Thoracic aorta (tissue), 2 donors: ENCODE measurements around the gene CRACR2B. TPM values are rescaled to one million over a fixed set of nuclear protein-coding genes. Genes with fewer than 3 reads are reported as not detected.

Source experiments
- ATAC-seq: fragments of 150-250 bp; one replicate; pipeline ENCODE4 v1.8.0; 2017; ENCODE audit warnings: low read depth; ENCODE audit not compliant: insufficient number of reproducible peaks, low FRiP score
- DNase-seq: peaks from one replicate; pipeline ENCODE4 v3.0.0-alpha.2; 2020; ENCODE audit warnings: low spot score
- H3K27ac ChIP-seq, 2 donors: fragments of 200-600 bp; sonication (generic); 1 replicate in 1 of 2; 2 replicates in 1 of 2; pipeline ENCODE4 v1.5.1; 2016; ENCODE audit warnings: mild to moderate bottlenecking in 2 of 2, moderate library complexity in 2 of 2
- H3K27me3 ChIP-seq: fragments of 200-600 bp; sonication (generic); replicated peaks from 2 replicates; pipeline ENCODE4 v1.6.0; 2016; ENCODE audit warnings: mild to moderate bottlenecking; ENCODE audit not compliant: insufficient read depth
- H3K36me3 ChIP-seq: fragments of 200-600 bp; sonication (generic); one replicate; pipeline ENCODE4 v1.5.1; 2016
- H3K4me1 ChIP-seq, 2 donors: fragments of 200-600 bp; sonication (generic); 1 replicate in 1 of 2; 2 replicates in 1 of 2; pipeline versions ENCODE4 v1.5.1 to v1.6.0; 2016; ENCODE audit warnings: low read depth in 2 of 2, mild to moderate bottlenecking in 1 of 2; ENCODE audit not compliant: control insufficient read depth in 1 of 2
- H3K4me3 ChIP-seq: fragments of 200-600 bp; sonication (generic); 2 replicates; pipeline ENCODE4 v1.5.1; 2016; ENCODE audit warnings: mild to moderate bottlenecking
- H3K9me3 ChIP-seq: fragments of 200-600 bp; sonication (generic); 2 replicates; pipeline ENCODE4 v1.5.1; 2016
- total RNA-seq, 2 donors: library from RNA; depleted of rRNA; stranded (reverse); fragments of >200 nt; gene quantifications; one replicate each; pipeline versions ENCODE4 v1.1.0 to v1.2.3, GENCODE V29; 2016
- TF ChIP-seq, protein P1 (sequence below): fragments of 200-600 bp; sonication (generic); IDR thresholded peaks from one replicate; pipeline ENCODE4 v1.5.1; 2019; ENCODE audit warnings: antibody characterized with exemption

The CRACR2B gene
- total RNA-seq, 2 donors from 2014 or later = 9.6 to 11.6 TPM

GRCh38 chr11:788953-789940 lies 38.5 kb upstream of the CRACR2B start:
- no peak overlapping the region for H3K27ac ChIP-seq
- no peaks in the 10 kb centered on the region for H3K4me1 ChIP-seq
- no peaks in the 10 kb centered on the region for H3K36me3 ChIP-seq
- TF ChIP-seq, protein P1, sequence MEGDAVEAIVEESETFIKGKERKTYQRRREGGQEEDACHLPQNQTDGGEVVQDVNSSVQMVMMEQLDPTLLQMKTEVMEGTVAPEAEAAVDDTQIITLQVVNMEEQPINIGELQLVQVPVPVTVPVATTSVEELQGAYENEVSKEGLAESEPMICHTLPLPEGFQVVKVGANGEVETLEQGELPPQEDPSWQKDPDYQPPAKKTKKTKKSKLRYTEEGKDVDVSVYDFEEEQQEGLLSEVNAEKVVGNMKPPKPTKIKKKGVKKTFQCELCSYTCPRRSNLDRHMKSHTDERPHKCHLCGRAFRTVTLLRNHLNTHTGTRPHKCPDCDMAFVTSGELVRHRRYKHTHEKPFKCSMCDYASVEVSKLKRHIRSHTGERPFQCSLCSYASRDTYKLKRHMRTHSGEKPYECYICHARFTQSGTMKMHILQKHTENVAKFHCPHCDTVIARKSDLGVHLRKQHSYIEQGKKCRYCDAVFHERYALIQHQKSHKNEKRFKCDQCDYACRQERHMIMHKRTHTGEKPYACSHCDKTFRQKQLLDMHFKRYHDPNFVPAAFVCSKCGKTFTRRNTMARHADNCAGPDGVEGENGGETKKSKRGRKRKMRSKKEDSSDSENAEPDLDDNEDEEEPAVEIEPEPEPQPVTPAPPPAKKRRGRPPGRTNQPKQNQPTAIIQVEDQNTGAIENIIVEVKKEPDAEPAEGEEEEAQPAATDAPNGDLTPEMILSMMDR = no peak
- no peak for DNase-seq
- no peak overlapping the region for H3K4me3 ChIP-seq
- no peaks in the 10 kb centered on the region for H3K9me3 ChIP-seq
- ATAC-seq = no peak
- peaks cover 8% of the 10 kb centered on the region for H3K27me3 ChIP-seq

- ATAC-seq = no peak
- peaks cover 8% of the 10 kb centered on the region for H3K27me3 ChIP-seq
- TF ChIP-seq, protein P1 = no peak
- no peak within 1 kb of the TSS for H3K4me3 ChIP-seq
- no peaks in the 10 kb centered on the region for H3K36me3 ChIP-seq
- H3K9me3 ChIP-seq = no peaks in the 10 kb centered on the region
- DNase-seq = no peak
- H3K4me1 ChIP-seq = peaks cover 0 to 4% of the 10 kb centered on the region in 2 donors
- H3K27ac ChIP-seq = no peak within 1 kb of the TSS
Observed at GRCh38 chr11:789943-790342, 37.8 kb upstream of the CRACR2B start, which contains the start of gene CEND1. Gene CEND1, minus strand, starts transcription at chr11:790090. Its CDS starts 1,514 bp downstream, at chr11:788576.

DNA sequence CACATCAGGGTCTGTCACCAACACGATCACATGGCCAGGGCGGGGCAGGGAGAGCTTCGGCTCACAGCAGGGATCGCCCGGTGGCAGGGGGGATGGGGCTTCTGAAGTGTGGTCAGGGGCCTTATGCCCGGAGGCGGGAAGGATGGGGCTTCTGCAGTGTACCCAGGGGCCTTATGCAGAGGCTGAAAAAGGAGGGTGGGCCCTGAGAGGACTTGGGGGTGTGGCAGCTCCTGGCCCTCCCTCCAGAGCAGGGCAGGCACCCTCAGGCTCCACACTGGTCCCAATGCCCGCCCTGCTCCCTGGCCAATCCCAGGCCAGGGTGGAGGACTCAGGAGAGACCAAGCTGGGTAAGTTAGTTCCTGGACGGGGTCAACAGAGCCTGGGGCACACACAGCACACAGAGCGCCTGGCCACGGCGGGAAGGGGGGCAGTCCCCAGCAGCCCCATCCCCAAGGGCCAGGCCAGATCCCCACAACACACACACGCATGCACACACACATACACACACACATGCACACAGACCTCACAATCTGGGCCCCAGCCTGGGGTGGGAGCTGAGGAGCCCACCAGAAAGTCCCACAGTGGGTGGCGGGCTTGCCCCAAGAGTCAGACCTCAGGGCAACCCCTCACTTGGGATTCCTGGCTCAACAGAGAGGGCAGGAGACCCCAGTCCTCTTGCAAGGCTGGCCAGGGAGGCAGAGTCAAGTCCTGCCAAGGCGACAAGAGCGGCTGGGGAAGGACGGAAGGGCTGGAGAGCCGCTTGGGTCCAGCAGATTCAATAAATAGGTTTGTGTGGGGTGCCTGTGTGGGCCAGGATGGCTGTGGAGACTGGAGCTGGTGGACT lies 36.8 kb upstream of the CRACR2B start:
- no peak for DNase-seq
- Histone ChIP-seq H3K9me3 (no peaks in the 10 kb centered on the region), H3K27me3 (peaks cover 8% of the 10 kb centered on the region), H3K4me3 (no peak overlapping the region), H3K27ac (no peak overlapping the region), H3K36me3 (no peaks in the 10 kb centered on the region), H3K4me1 (peaks cover 3 to 14% of the 10 kb centered on the region in 2 donors)
- TF ChIP-seq, protein P1 = no peak
- no peak for ATAC-seq

GRCh38 chr11:791658-792534 lies 35.8 kb upstream of the CRACR2B start:
- ATAC-seq = no peak
- DNase-seq = no peak
- H3K4me1 ChIP-seq = peaks cover 9 to 21% of the 10 kb centered on the region in 2 donors
- TF ChIP-seq, protein P1 = no peak
- no peaks in the 10 kb centered on the region for H3K36me3 ChIP-seq
- no peak overlapping the region for H3K27ac ChIP-seq
- H3K27me3 ChIP-seq = peaks cover 8% of the 10 kb centered on the region
- no peaks in the 10 kb centered on the region for H3K9me3 ChIP-seq
- no peak overlapping the region for H3K4me3 ChIP-seq
